ELR (cell line): ENCODE data around the gene FAM53B.

Experiments used
- DNase-seq: peaks from one replicate; pipeline ENCODE4 v3.0.0-alpha.2; 2015; ENCODE audit warnings: low read depth

FAM53B gene

GRCh38 chr10:124677749-124678556, 66.2 kb downstream of the FAM53B start:
- no peak for DNase-seq

- no peak for DNase-seq
These were observed 66.9 kb downstream of the FAM53B start for GRCh38 chr10:124677293-124677699.

- DNase-seq = no peak
These were observed 67.6 kb downstream of the FAM53B start for GRCh38 chr10:124676416-124677062.

- DNase-seq = no peak
These were observed 68.4 kb downstream of the FAM53B start for GRCh38 chr10:124675824-124676223.

- DNase-seq = no peak
These were observed 68.9 kb downstream of the FAM53B start for GRCh38 chr10:124675261-124675660.

GRCh38 chr10:124674768-124675222, 69.4 kb downstream of the FAM53B start:
- DNase-seq = no peak

GRCh38 chr10:124672181-124672638, 72.0 kb downstream of the FAM53B start:
- DNase-seq = no peak

GRCh38 chr10:124671486-124672075, 72.6 kb downstream of the FAM53B start:
- DNase-seq = peak; percentile 54

- no peak for DNase-seq
These were observed 73.3 kb downstream of the FAM53B start for GRCh38 chr10:124670849-124671248.

GRCh38 chr10:124669824-124670654, 74.1 kb downstream of the FAM53B start:
- no peak for DNase-seq

GRCh38 chr10:124669141-124669823, 74.9 kb downstream of the FAM53B start:
- DNase-seq = no peak

- DNase-seq = no peak
These were observed 75.6 kb downstream of the FAM53B start for GRCh38 chr10:124668517-124669051.

- no peak for DNase-seq
These were observed 76.5 kb downstream of the FAM53B start for GRCh38 chr10:124667425-124668345.

GRCh38 chr10:124666494-124666893, 77.7 kb downstream of the FAM53B start:
- no peak for DNase-seq

- DNase-seq = no peak
These were observed 78.2 kb downstream of the FAM53B start for GRCh38 chr10:124665980-124666379.

- DNase-seq = peak; percentile 67
These were observed 78.6 kb downstream of the FAM53B start for GRCh38 chr10:124665558-124665957.

GRCh38 chr10:124665091-124665490, 79.1 kb downstream of the FAM53B start:
- no peak for DNase-seq

GRCh38 chr10:124663766-124664360, 80.3 kb downstream of the FAM53B start:
- no peak for DNase-seq

GRCh38 chr10:124663228-124663627, 81.0 kb downstream of the FAM53B start:
- DNase-seq = no peak
